ENCODE results near the gene WDR1.
"Not testable (repeated sequence)": the region's sequence is repeated elsewhere in the genome, so short reads cannot be mapped to it uniquely, and the experiment has no call there.

GRCh38 chr4:10127531-10127930, 10.9 kb upstream of the WDR1 start:
- TF ChIP-seq, protein P1, sequence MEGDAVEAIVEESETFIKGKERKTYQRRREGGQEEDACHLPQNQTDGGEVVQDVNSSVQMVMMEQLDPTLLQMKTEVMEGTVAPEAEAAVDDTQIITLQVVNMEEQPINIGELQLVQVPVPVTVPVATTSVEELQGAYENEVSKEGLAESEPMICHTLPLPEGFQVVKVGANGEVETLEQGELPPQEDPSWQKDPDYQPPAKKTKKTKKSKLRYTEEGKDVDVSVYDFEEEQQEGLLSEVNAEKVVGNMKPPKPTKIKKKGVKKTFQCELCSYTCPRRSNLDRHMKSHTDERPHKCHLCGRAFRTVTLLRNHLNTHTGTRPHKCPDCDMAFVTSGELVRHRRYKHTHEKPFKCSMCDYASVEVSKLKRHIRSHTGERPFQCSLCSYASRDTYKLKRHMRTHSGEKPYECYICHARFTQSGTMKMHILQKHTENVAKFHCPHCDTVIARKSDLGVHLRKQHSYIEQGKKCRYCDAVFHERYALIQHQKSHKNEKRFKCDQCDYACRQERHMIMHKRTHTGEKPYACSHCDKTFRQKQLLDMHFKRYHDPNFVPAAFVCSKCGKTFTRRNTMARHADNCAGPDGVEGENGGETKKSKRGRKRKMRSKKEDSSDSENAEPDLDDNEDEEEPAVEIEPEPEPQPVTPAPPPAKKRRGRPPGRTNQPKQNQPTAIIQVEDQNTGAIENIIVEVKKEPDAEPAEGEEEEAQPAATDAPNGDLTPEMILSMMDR (IDR thresholded peaks at IDR 0.05; ENCODE audit: insufficient read depth, low read length, poor library complexity, severe bottlenecking): not testable (repeated sequence)
- not testable (repeated sequence) for TF ChIP-seq EZH2phosphoT487 (conservative IDR thresholded peaks at IDR 0.05; ENCODE audit: low read length)

Measured in SU-DHL-6 (cell line).